HG02610 (cell line): Measurements from ENCODE around the gene NECTIN1.

Experiments used
- ATAC-seq: cut with Tn5 transposase; IDR thresholded peaks from one replicate; pipeline ENCODE4 v1.9.1; 2021; ENCODE audit warnings: mild to moderate bottlenecking, moderate library complexity; ENCODE audit not compliant: unreplicated experiment

The NECTIN1 gene

GRCh38 chr11:119645018-119645417 is 84.0 kb downstream of the NECTIN1 start:
- no peak for ATAC-seq

DNA sequence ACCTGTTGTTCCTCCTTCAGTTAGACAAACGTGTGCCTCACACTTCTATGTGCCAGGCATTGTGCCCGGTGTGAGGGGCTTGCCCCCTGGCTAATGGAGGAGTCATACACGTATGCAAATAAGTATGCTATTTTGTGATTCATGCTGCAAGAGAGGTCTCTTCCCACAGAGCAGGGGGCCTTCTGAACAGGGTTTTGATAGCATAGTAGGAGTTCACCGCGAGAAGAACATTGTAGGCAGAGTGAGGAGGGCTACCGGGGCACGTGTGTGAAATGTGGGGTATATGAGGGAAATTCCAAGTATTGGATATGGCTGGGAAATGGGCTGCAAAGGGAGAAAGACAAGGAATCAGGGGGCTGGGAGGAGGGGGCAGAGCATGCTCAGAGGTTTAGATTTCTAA is 84.5 kb downstream of the NECTIN1 start:
- ATAC-seq: no peak

DNA sequence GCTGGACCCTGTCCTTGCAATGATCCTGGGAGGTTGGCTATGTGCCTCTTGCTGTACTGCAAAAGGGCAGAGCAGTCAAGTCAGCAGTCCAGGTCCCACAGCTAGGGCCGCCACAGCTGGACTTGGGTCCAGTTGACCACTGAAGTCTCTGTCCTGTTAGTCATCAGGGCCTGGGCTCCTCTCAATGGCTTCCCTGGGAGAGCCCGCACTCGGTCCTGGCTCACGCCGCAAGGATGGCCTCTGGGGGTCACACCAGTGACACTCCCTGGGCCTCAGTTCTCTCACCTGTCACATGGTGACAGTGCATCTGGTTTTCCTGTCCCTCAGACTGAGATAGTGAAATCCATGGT is 85.1 kb downstream of the NECTIN1 start:
- ATAC-seq: no peak

- no peak for ATAC-seq
Observed at GRCh38 chr11:119643212-119643875, 85.7 kb downstream of the NECTIN1 start.

DNA sequence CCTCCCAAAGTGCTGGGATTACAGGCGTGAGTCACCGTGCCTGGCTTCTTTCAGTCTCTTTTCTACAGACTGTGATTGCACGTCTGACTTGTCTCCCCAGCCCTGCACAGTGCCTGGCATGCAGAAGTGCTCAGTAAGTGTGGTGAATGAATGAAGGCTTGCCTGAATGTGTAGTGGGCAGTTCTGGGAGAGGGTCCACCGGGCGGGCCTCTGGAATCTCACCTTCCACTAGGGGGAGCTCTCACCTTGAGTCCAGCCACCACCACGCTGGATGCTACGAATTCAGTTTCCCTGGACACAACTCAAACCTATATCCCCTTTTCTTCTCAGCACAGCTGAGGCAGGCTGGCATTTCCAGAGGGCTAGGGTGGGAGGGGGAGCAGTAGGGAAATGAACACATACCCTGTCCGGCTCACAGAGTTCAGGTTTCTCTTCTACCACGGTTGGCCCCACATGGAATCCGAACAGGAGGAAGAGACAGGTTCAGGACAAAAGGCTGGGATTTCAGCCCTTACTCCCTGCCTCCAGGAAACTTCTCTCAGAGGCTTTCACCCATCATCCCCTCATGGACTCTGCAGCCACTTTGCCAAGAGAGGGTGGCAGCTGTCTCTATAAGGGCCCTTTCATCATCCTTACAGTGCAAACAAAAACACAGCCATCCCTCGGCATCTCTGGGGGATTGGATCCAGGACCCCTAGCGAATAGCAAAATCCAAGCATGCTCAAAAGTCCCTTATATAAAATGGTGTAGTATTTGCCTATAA is 86.8 kb downstream of the NECTIN1 start:
- ATAC-seq: no peak

GRCh38 chr11:119640541-119640940 is 88.5 kb downstream of the NECTIN1 start:
- no peak for ATAC-seq

DNA sequence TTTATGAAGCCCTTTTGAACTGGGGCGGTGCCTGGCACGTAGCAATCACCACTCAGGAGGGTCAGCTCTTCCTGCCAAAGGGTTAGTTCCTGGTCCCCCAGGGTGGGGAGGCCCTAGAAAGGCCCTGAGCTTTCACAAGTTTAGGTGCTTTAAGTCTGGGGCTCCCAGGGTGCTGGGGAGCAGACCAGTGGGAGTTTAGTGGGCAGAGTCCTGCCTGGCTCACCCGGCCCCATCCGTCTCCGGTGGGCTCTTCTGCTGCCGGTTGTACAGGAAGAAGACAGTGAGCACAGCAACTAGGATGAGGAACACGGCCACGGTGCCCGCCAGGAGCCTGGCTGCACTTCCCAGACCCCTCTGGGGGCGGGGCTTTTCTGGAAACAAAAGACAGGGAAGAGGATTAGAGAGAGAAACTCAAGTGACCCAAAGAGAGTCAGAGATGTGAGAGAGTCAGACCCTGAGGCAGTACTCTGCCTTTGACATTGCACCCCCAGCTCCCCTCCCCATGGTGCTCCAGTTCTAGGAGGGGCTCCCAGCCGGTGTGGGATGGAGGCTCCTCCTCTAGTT is 89.3 kb downstream of the NECTIN1 start:
- ATAC-seq: no peak

- no peak for ATAC-seq
Observed at GRCh38 chr11:119638851-119639250, 90.1 kb downstream of the NECTIN1 start.

DNA sequence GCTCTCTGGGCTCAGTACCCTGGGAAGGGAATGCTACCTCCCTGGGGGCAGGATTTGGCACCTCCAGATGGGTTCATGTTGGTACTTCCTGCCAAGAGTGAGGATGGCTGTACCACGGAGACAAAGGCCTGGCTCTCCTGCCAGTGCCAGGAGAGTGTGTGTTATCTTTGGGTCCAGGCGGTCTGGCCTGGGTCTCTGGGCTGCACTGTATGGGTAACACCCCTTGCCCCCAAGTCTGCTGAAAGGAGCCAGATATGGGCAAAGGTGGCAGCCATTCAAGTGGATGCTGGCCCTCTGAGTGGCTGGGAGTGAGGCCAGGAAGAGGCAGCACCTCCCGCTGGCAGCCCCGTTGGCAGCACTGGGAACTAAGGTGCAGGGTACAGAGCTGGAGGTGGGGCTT is 91.5 kb downstream of the NECTIN1 start:
- no peak for ATAC-seq

DNA sequence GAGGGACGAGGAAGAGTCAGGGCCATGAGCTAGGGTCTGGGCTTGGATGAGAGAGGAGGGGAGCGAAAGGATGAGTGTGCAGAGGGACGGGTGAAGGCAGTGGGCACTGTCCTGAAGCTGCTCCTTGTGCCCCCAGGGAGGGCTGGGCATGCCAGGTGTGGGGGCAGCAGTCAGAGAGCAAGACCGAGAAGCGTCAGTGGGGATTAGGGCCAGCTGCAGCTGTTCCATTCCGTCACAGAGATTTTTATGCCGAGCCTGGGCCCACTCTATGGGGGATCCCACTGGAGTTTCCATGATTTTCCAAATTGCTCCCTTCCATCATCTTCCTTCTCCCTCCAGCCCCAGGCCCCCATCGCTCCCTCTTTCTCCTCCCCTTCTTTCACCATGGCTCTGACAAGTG is 93.2 kb downstream of the NECTIN1 start:
- no peak for ATAC-seq

DNA sequence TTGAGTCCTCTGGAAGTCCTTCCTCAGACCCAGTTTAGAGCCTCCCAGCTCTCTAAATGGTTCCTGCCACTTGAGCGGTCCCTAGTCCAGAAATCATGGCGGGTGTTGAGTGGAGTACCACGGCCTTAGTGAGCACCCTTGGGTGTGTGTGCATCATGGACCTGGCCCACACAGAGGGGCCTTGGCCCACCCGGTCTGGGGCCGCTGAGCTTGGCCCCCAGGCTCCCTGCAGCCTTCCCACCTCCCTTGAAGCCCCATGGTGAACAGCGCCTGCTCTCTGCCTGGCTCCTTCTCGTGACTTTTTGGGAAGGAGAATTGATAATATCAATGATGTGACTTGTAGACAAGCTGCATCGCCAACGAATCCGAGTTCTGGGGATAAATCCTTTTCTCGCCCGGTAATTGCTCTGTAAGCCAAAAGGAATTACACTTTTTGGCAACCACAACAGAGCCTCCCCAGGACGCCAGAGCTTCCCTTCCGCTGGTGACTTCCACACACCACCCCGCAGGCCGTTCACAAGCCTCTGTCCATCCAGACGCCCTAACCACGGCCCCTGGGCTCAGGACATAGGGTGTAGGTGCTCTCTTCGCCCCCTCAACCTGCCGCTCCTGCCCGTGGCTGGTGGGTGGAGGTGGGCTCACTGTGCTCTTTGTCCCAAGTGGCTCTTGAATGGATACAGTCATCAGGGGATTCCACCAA is 93.8 kb downstream of the NECTIN1 start:
- ATAC-seq: no peak

DNA sequence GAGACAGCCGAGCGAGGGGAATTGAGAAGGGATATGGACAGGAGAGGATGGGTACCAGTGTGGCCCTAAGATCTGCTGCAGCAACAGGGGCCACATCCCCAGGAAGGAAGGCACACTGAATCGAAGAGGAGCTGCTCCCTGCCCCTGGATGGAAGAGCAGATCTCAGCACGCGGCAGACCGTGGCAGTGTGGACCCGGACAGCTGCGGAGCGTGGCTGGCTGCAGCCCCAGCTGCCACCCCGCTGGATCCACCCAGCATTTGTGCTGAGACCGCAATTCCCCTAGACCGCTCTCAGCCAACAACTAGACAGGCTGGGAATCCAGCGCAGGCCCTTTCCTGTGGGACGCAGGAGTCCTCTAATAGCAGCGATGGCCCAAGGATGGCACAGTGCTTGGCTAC is 94.7 kb downstream of the NECTIN1 start:
- no peak for ATAC-seq

GRCh38 chr11:119629834-119630624 is 99.0 kb downstream of the NECTIN1 start:
- no peak for ATAC-seq

GRCh38 chr11:119629085-119629484 is 99.9 kb downstream of the NECTIN1 start:
- ATAC-seq: no peak

- no peak for ATAC-seq
Observed at GRCh38 chr11:119627286-119627685, 101.7 kb downstream of the NECTIN1 start.

DNA sequence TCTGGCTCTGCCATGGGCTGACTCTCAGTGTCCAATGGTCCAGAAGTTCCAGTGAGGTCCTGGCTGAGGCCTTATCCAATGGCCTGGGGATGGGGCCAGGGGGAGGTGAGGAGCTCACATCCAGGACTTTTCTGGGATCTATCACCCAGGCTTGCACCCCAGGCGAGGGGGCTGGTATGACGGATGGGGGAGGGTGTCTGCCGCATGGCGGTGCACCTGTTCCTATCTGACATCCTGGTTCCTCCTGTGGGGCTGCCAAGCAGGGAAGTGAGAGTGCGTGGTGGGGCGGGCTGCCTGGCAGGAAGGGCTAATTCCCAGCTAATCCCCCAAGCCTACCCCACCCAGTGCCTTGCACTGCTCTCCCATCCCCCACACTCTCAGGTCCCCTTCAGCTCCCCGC is 102.1 kb downstream of the NECTIN1 start:
- no peak for ATAC-seq

DNA sequence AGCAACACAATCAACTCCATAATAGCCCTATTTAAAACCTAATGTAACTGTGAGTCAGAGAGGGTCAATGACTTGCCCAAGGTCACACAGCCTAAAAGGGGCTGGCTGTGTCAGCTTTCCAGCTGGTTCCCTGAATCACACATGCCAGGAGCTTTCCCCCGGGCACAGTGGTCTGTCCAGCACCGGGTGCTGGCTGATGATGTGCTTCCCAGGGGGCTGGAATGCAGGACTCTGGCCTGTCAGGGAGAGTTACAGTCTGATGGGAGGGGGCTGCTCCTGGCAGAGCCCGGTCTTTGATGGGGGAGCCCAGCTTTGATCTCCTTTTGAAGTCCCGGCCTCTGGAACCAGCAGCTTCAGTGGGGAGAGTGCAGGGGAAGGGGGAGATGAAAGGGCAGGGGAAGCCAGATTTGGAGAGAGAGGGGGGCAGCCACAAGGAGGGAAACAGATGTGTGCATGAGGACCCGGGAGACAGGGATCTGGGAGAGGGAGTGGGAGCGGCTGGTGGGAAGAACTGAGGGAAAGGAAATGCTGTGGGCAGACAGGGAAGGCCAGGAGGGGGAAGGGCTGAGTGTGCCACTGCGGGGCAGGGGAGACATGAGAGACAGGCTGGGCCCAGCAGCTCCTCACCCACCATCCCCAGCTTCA is 102.7 kb downstream of the NECTIN1 start:
- ATAC-seq: no peak

DNA sequence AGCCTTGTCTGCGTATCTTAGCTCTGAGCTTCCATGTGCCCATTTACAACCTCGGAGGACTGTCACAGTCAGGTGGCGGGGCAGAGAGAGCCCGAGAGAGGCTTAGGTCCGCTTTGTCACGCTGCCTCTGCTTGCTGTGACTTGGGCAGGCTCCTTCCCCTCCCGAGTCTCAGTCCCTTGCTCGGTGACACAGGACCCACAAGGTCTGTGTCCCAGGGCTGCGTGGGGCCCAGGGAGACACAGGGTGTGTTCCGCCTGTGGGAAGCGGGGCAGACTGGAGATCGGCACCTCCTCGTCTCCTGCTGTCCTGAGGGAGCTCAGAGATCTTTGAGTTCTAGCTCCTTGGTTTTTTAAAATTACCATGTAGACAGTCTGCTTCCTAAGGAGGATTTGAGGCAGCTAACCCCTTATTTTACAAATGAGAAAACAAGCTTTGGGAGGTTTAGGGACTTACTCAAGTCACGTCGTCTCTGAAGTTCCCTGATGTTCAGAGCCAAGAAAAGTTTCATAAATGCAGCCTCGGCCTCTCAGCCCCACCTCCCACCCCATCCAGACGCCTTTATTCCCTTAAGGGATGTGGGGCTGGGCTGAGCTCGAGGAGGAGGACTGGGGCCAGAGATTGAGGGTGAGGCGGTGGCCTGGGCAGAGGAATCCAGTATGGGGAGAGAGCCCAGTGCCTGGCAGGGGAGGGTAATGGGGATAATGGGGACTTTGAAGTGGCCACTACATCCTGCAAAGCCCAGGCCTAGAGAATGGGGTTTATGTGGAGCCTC is 103.6 kb downstream of the NECTIN1 start:
- no peak for ATAC-seq

GRCh38 chr11:119624629-119625028 is 104.4 kb downstream of the NECTIN1 start:
- no peak for ATAC-seq
